ENCODE data around the gene TRMT10B.

- no peak for TF ChIP-seq MAX (IDR thresholded peaks at IDR 0.05; ENCODE audit: low read depth, low read length)
- no peak for TF ChIP-seq CTCF (IDR thresholded peaks at IDR 0.05; ENCODE audit: low read depth, low read length)
Observed at GRCh38 chr9:37739222-37739621, 14.4 kb upstream of the TRMT10B start.

Measured in NB4 (cell line).